GM23338 (cell line): ENCODE results near the gene CASR. TPM values are rescaled to one million over a fixed set of nuclear protein-coding genes. Genes with fewer than 3 reads are reported as not detected.

Experiments
- ATAC-seq: fragments of 200-7000 bp; cut with Tn5 transposase; 3 replicates; pipeline ENCODE4 v1.9.1; 2020
- DNase-seq: peaks from one replicate; pipeline ENCODE4 v3.0.0-alpha.2; 2015; ENCODE audit warnings: low spot score
- H2AFZ ChIP-seq: fragments of 200-600 bp; sonication (generic); 2 replicates; pipeline ENCODE4 v1.8.0; 2016; ENCODE audit warnings: antibody characterized with exemption, mild to moderate bottlenecking, moderate library complexity
- H3F3A ChIP-seq: fragments of 200-600 bp; sonication (generic); replicated peaks from 2 replicates; pipeline ENCODE4 v1.8.0; 2017; ENCODE audit warnings: antibody characterized with exemption, mixed run types, low read depth
- H3K27ac ChIP-seq: fragments of 200-600 bp; sonication (generic); 2 replicates; pipeline ENCODE4 v1.6.1; 2016; ENCODE audit warnings: low read depth
- H3K27me3 ChIP-seq: fragments of 200-600 bp; sonication (generic); 2 replicates; pipeline ENCODE4 v1.8.0; 2016; ENCODE audit warnings: mild to moderate bottlenecking, mixed run types, moderate library complexity; ENCODE audit not compliant: insufficient read depth
- H3K36me3 ChIP-seq: fragments of 200-600 bp; sonication (generic); 2 replicates; pipeline ENCODE4 v1.8.0; 2016; ENCODE audit warnings: mild to moderate bottlenecking; ENCODE audit not compliant: insufficient read depth
- H3K4me1 ChIP-seq: fragments of 200-600 bp; sonication (generic); 2 replicates; pipeline ENCODE4 v1.8.0; 2016; ENCODE audit warnings: mild to moderate bottlenecking, moderate library complexity; ENCODE audit not compliant: insufficient read depth
- H3K4me2 ChIP-seq: fragments of 200-600 bp; sonication (generic); 2 replicates; pipeline ENCODE4 v1.7.1; 2017; ENCODE audit warnings: mixed run types
- H3K4me3 ChIP-seq: fragments of 200-600 bp; sonication (generic); 2 replicates; pipeline ENCODE4 v1.6.1; 2016; ENCODE audit warnings: mixed run types
- H3K79me2 ChIP-seq: fragments of 200-600 bp; sonication (generic); replicated peaks from 2 replicates; pipeline ENCODE4 v1.8.0; 2017; ENCODE audit warnings: mild to moderate bottlenecking; ENCODE audit not compliant: insufficient read depth
- H3K9me2 ChIP-seq: fragments of 200-600 bp; sonication (generic); 2 replicates; pipeline ENCODE4 v1.8.0; 2017; ENCODE audit not compliant: insufficient read depth
- H4K20me1 ChIP-seq: fragments of 200-600 bp; sonication (generic); replicated peaks from 2 replicates; pipeline ENCODE4 v1.8.0; 2017; ENCODE audit warnings: mild to moderate bottlenecking; ENCODE audit not compliant: insufficient read depth
- H3K27ac Mint-ChIP-seq: 2 replicates; pipeline ENCODE4 v1.8.0; 2020; ENCODE audit warnings: inconsistent platforms, mild to moderate bottlenecking, moderate library complexity, mixed read lengths
- H3K27me3 Mint-ChIP-seq: 3 replicates; pipeline ENCODE4 v1.8.0; 2022; ENCODE audit warnings: low read depth, mild to moderate bottlenecking, moderate library complexity, mixed read lengths, inconsistent platforms; ENCODE audit not compliant: insufficient read depth, poor library complexity
- H3K36me3 Mint-ChIP-seq: 3 replicates; pipeline ENCODE4 v1.8.0; 2021; ENCODE audit warnings: low read depth, mild to moderate bottlenecking, inconsistent platforms, moderate library complexity, mixed read lengths
- H3K4me1 Mint-ChIP-seq: 3 replicates; pipeline ENCODE4 v1.8.0; 2020; ENCODE audit warnings: mild to moderate bottlenecking, inconsistent platforms, mixed read lengths
- H3K4me3 Mint-ChIP-seq: 3 replicates; pipeline ENCODE4 v1.8.0; 2021; ENCODE audit warnings: moderate library complexity, mild to moderate bottlenecking, inconsistent platforms, mixed read lengths
- H3K9me3 Mint-ChIP-seq: 3 replicates; pipeline ENCODE4 v1.8.0; 2020; ENCODE audit warnings: moderate library complexity, mild to moderate bottlenecking, inconsistent platforms, mixed read lengths
- CREB1 ChIP-seq: fragments of 250-450 bp; sonication (Bioruptor Pico); IDR thresholded peaks from 2 replicates; pipeline ENCODE4 v1.5.0; 2020; ENCODE audit warnings: low read depth, mild to moderate bottlenecking, moderate library complexity
- CTCF ChIP-seq, 2 experiments: fragments of 200-600 bp in 1 of 2; sonication (generic) in 1 of 2; conservative IDR thresholded peaks; 2 replicates each; pipeline versions ENCODE4 v1.5.1 to v1.6.1; 2016 to 2017; ENCODE audit warnings: antibody characterized with exemption in 2 of 2, low read depth in 2 of 2, mild to moderate bottlenecking in 2 of 2, moderate library complexity in 1 of 2
- ETS1 ChIP-seq: IDR thresholded peaks from 2 replicates; pipeline ENCODE4 v1.6.1; 2016; ENCODE audit warnings: antibody characterized with exemption
- EZH2 ChIP-seq: fragments of 200-600 bp; sonication (generic); IDR thresholded peaks from one replicate; pipeline ENCODE4 v1.8.0; 2017; ENCODE audit warnings: antibody characterized with exemption, mild to moderate bottlenecking, low read depth; ENCODE audit not compliant: unreplicated experiment
- EZH2phosphoT487 ChIP-seq: fragments of 200-600 bp; sonication (generic); IDR thresholded peaks from one replicate; pipeline ENCODE4 v1.8.1; 2018; ENCODE audit warnings: antibody characterized with exemption; ENCODE audit not compliant: unreplicated experiment
- JUNB ChIP-seq: IDR thresholded peaks from one replicate; pipeline ENCODE4 v1.6.1; 2016; ENCODE audit warnings: antibody characterized with exemption; ENCODE audit not compliant: unreplicated experiment
- NANOG ChIP-seq: IDR thresholded peaks from 2 replicates; pipeline ENCODE4 v1.6.1; 2016; ENCODE audit warnings: antibody characterized with exemption, borderline replicate concordance
- POLR2AphosphoS5 ChIP-seq: IDR thresholded peaks from 2 replicates; pipeline ENCODE4 v1.6.1; 2016; ENCODE audit warnings: antibody characterized with exemption, low read depth
- REST ChIP-seq: IDR thresholded peaks from one replicate; pipeline ENCODE4 v1.6.1; 2018; ENCODE audit warnings: antibody characterized with exemption; ENCODE audit not compliant: unreplicated experiment
- STAT1 ChIP-seq: IDR thresholded peaks from one replicate; pipeline ENCODE4 v1.6.1; 2016; ENCODE audit warnings: antibody characterized with exemption; ENCODE audit not compliant: unreplicated experiment
- ZNF114 ChIP-seq: fragments of 250-450 bp; sonication (Bioruptor Pico); IDR thresholded peaks from 2 replicates; pipeline ENCODE4 v1.5.0; 2020; ENCODE audit warnings: mild to moderate bottlenecking, moderate library complexity
- ZNF331 ChIP-seq: fragments of 250-450 bp; sonication (Bioruptor Pico); IDR thresholded peaks from 2 replicates; pipeline ENCODE4 v1.5.0; 2020; ENCODE audit warnings: low read depth, mild to moderate bottlenecking, moderate library complexity
- ZNF462 ChIP-seq: fragments of 250-450 bp; sonication (Bioruptor Pico); IDR thresholded peaks from 2 replicates; pipeline ENCODE4 v1.5.0; 2020; ENCODE audit warnings: mild to moderate bottlenecking, moderate library complexity
- polyA plus RNA-seq: library from polyadenylated mRNA; unstranded; fragments of >200 nt; fragmentation: Nextera tagmentation; extraction: Ambion mirVana; gene quantifications from 2 replicates; pipeline ENCODE4 v1.2.1, GENCODE V29; 2016
- total RNA-seq: library from RNA; depleted of rRNA; stranded (reverse); fragments of >200 nt; shearing (Covaris generic); gene quantifications from 2 replicates; pipeline ENCODE4 v1.2.3, GENCODE V29; 2014

Gene CASR
- total and polyA plus RNA-seq, 2 experiments from 2014 or later: 0.08 to 0.56 TPM

- H3K27ac ChIP-seq: no peak overlapping the region
- DNase-seq (no peak), ATAC-seq (no peak)
- no peak for TF ChIP-seq ZNF331 (CRISPR knock-in tag)
- TF ChIP-seq JUNB: no peak
- TF ChIP-seq ETS1: no peak
- TF ChIP-seq CREB1 (CRISPR knock-in tag): no peak
- TF ChIP-seq STAT1: no peak
- no peak for TF ChIP-seq ZNF462 (CRISPR knock-in tag)
- no peak for TF ChIP-seq ZNF114 (CRISPR knock-in tag)
- TF ChIP-seq CTCF (conservative IDR thresholded peaks at IDR 0.05; ENCODE audit: low read depth in 2 of 2): no peak
- no peak for TF ChIP-seq EZH2phosphoT487
- no peak for TF ChIP-seq EZH2
- no peak for TF ChIP-seq NANOG
- TF ChIP-seq REST: no peak
- no peak for TF ChIP-seq POLR2AphosphoS5
- H2AFZ ChIP-seq: no peak overlapping the region
- no peaks in the 10 kb centered on the region for H3K27me3 ChIP-seq
- no peaks in the 10 kb centered on the region for H3K4me1 Mint-ChIP-seq
- H3K36me3 ChIP-seq: no peaks in the 10 kb centered on the region
- H3K4me3 Mint-ChIP-seq: no peak overlapping the region
- no peaks in the 10 kb centered on the region for H3K9me3 Mint-ChIP-seq
- no peaks in the 10 kb centered on the region for H4K20me1 ChIP-seq
- H3F3A ChIP-seq: no peaks in the 10 kb centered on the region
- H3K27ac Mint-ChIP-seq: no peak overlapping the region
- no peaks in the 10 kb centered on the region for H3K27me3 Mint-ChIP-seq
- H3K4me2 ChIP-seq: no peak overlapping the region
- H3K36me3 Mint-ChIP-seq: no peaks in the 10 kb centered on the region
- H3K4me1 ChIP-seq: no peaks in the 10 kb centered on the region
- no peaks in the 10 kb centered on the region for H3K9me2 ChIP-seq
- H3K79me2 ChIP-seq: no peaks in the 10 kb centered on the region
- H3K4me3 ChIP-seq: no peak overlapping the region
These were observed 149.1 kb downstream of the CASR start for GRCh38 chr3:122332551-122332950.
